GM11168 (cell line): Measurements from ENCODE around the gene ZNF92.
"Not testable (repeated sequence)": the region's sequence is repeated elsewhere in the genome, so short reads cannot be mapped to it uniquely, and the experiment has no call there.

Experiments
- in situ Hi-C: fragments of 300-500 bp; cut with MboI; formaldehyde crosslinking; loops from one replicate; pipeline ENCODE4 v1.12.0; 2022; ENCODE audit warnings: low sequenced_read_pairs; ENCODE audit not compliant: unreplicated experiment

ZNF92 gene

GRCh38 chr7:65373608-65374351, at the start of gene ZNF92:
Gene ZNF92 (plus strand): TSS chr7:65373855. CDS start chr7:65373998, 143 bp downstream.
- in situ Hi-C loops: no loop called here

- in situ Hi-C loops: no loop called here
These were observed 47.7 kb upstream of the ZNF92 start for GRCh38 chr7:65325793-65326432.

DNA sequence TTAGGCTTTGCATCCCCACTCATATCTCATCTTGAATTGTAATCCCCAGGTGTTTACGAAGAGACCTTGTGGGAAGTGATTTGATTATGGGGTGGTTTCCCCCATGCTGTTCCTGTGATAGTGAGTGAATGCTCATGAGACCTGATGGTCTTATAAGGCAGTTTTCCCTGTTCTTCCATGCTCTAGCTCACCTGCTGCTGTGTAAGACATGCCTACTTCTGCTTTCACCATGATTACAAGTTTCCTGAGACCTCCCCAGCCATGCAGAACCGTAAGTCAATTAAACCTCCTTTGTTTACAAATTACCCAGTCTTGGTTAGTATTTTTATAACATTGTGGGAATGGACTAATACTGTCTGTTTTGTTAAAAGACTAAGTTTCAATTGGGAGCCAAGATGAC, 35.3 kb upstream of the ZNF92 start:
- in situ Hi-C loops: no loop called here

DNA sequence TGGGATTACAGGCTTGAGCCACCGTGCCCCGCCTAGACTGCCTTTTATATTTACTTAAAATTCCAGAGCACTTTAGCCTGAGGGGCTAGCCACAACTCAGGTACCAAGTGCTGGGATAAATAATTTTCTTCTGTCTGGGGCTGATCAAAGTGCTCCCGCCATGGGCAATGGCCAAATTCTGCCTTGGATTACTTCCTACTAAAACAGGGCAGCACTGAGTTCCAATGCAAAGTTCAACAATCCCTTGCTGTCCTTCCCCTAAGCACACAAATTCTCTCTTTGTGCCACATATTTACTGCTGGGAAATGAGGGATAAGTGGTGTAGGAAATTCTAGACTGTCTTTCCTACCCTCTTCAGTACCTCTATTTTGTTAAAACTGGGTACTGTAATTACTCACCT, 34.4 kb upstream of the ZNF92 start:
- in situ Hi-C loops: no loop called here

- in situ Hi-C loops: no loop called here
These were observed 30.7 kb upstream of the ZNF92 start for GRCh38 chr7:65342723-65343629.

DNA sequence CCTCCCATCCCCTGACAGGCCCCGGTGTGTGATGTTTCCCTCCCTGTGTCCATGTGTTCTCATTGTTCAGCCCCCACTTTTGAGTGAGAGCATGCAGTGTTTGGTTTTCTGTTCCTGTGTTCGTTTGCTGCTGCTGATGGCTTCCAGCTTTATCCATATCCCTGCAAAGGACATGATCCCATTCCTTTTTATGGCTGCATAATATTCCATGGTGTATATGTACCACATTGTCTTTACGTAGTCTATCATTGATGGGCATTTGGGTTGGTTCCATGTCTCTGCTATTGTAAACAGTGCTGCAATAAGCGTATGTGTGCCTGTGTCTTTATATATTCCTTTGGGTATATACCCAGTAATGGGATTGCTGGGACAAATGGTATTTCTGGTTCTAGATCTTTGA, 29.1 kb upstream of the ZNF92 start:
- in situ Hi-C loops: not testable (repeated sequence)

DNA sequence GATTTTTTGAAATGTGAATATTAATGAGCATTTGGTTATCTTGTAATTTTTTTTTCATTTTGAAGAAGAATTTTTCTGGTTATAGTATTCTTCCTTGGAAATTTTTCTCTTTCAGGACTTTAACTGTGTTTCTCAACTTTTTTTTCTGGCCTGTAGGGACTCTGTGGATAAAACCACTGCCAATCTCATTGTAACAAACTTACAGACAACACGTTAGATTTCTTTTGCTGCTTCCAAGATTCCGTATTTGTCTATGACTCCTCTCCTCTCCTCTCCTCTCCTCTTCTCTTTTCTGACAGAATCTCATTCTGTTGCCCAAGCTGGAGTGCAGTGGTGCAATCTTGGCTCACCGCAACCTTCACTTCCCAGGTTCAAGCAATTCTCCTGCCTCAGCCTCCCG, 19.4 kb upstream of the ZNF92 start:
- in situ Hi-C loops: no loop called here

- in situ Hi-C loops: no loop called here
These were observed 3.8 kb upstream of the ZNF92 start for GRCh38 chr7:65369843-65370242.

DNA sequence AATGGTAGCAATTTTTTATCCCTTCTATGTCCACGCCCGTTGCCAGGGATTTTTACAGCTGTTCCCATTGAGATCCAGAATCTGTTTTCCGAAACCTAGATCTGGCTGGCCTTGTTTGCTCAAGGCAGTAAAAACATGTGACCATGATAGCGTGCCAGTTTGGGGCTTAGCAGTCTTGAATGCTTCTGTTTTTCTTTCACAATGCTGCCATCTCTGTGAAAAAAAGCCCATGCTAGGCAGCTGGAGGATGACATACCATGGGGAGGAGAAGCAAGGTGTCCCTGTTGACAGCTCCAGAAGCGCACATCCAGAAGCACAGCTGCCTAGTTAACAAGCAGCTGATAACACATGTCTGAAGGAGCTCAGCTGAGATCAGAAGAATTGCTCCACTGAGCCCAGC, 2.2 kb upstream of the ZNF92 start:
- in situ Hi-C loops: no loop called here

- in situ Hi-C loops: no loop called here
These were observed 5.7 kb downstream of the ZNF92 start for GRCh38 chr7:65379318-65379717.

DNA sequence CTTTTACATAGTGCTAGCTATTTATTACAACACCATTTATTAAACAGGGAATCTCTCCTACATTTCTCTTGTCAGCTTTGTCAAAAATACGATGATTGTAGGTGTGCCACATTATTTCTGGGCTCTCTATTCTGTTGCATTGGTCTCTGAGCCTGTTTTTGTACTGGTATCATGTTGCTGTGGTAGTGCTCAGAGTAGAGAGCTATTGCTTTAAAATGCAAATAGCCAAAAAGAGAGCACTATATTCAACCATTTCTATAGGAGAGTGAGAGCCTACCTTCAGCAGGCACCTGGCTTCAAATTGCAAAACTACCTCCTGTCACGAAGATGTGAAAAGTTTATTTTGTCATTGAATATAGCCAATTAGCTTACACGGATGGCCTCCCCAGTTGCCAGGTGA, 8.1 kb downstream of the ZNF92 start:
- in situ Hi-C loops: no loop called here

- in situ Hi-C loops: no loop called here
These were observed 8.8 kb downstream of the ZNF92 start for GRCh38 chr7:65382452-65382851.

DNA sequence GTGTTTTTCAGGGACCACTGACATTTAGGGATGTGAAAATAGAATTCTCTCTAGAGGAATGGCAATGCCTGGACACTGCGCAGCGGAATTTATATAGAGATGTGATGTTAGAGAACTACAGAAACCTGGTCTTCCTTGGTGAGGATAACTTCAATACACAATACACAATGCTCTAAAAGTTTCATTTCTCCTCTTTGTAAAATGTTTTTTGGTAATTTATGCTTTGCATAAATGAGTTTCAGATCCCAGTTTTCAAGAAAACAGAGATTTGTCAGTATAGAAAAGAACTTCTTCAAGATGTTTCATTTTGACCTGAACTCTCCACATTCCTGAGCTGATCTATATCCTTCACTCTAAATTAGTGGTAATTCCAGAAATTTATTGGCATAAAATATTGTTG, 14.2 kb downstream of the ZNF92 start:
- in situ Hi-C loops: no loop called here

GRCh38 chr7:65390588-65390987, 16.9 kb downstream of the ZNF92 start:
- in situ Hi-C loops: no loop called here

GRCh38 chr7:65397730-65398142, 24.1 kb downstream of the ZNF92 start:
- in situ Hi-C loops: no loop called here

GRCh38 chr7:65398671-65399070, 25.0 kb downstream of the ZNF92 start:
- in situ Hi-C loops: not testable (repeated sequence)

GRCh38 chr7:65399101-65399500, 25.4 kb downstream of the ZNF92 start:
- in situ Hi-C loops: not testable (repeated sequence)

DNA sequence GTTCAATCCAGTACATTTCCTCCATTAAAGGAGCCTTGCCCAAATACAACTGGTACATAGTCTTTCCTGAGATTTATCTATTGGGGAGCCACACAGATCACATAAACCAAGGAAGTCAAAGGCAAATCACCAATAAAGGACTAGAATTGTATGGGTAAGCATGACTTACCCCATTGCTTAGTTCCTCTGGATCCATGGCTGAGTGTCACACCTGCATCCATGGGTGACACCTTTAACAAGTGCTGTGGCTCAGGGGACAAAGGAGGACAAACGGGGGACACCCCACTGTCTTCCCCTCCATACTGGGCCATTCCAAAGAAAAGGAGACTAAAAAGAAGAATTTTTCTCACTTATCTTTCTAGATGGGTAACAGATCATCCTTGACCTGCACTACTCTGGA, 30.4 kb downstream of the ZNF92 start:
- in situ Hi-C loops: no loop called here

DNA sequence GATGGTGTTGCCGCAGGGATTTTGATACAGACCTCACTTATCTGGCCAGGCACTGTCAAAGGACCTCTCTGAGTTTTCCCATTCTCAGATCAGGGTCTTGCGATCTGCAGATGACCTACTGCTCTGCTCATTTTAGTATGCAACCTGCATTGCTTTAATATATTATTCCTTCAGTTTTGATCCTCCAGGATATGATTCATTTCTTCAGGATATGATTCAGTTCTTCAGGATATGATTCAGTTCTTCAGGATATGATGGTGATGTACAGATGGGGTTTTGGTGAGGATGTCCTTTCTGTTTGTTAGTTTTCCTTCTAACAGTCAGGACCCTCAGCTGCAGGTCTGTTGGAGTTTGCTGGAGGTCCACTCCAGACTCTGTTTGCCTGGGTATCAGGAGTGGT, 33.1 kb downstream of the ZNF92 start:
- in situ Hi-C loops: not testable (repeated sequence)

GRCh38 chr7:65409363-65409762, 35.7 kb downstream of the ZNF92 start:
- in situ Hi-C loops: no loop called here

- in situ Hi-C loops: no loop called here
These were observed 37.6 kb downstream of the ZNF92 start for GRCh38 chr7:65411249-65411648.
